ENCODE measurements around the gene OLFML2A. TPM values are rescaled to one million over a fixed set of nuclear protein-coding genes. Genes with fewer than 3 reads are reported as not detected.

OLFML2A gene
- total RNA-seq, 1 donor from 2014 or later: 148 TPM

- Histone ChIP-seq H3K9me3 (ENCODE audit: insufficient read depth, low read depth, low read length) (no peaks in the 10 kb centered on the region), H3K27ac (ENCODE audit: low read depth, low read length) (no peak overlapping the region), H3K9ac (ENCODE audit: low read length) (peak overlapping the region; percentile 68), H3K79me2 (ENCODE audit: insufficient read depth, low read length) (no peaks in the 10 kb centered on the region), H3K4me1 (ENCODE audit: insufficient read depth, low read length) (peaks cover 20% of the 10 kb centered on the region), H4K20me1 (ENCODE audit: insufficient read depth, low read length) (no peaks in the 10 kb centered on the region), H3K4me2 (ENCODE audit: low read length) (peak overlapping the region; percentile 87), H3K4me3 (ENCODE audit: insufficient read depth, low read depth, low read length) (peak overlapping the region; percentile 52), H3K36me3 (ENCODE audit: insufficient read depth, low read length) (no peaks in the 10 kb centered on the region), H2AFZ (ENCODE audit: low read depth, low read length) (peak overlapping the region; percentile 82), H3K27me3 (ENCODE audit: insufficient read depth, low read length) (no peaks in the 10 kb centered on the region)
- DNase-seq (ENCODE audit: low read depth) (no peak), FAIRE-seq (no peak)
- Mint-ChIP-seq H3K4me1 (ENCODE audit: low read depth, unreplicated experiment) (peaks cover 26% of the 10 kb centered on the region), H3K27ac (ENCODE audit: unreplicated experiment) (peak overlapping the region; percentile 86), H3K4me3 (ENCODE audit: unreplicated experiment) (peak overlapping the region; percentile 88), H3K27me3 (ENCODE audit: low read depth, unreplicated experiment) (no peaks in the 10 kb centered on the region), H3K9me3 (ENCODE audit: unreplicated experiment) (no peaks in the 10 kb centered on the region), H3K36me3 (ENCODE audit: low read depth, unreplicated experiment) (peaks cover 3% of the 10 kb centered on the region)
- TF ChIP-seq CTCF (IDR thresholded peaks at IDR 0.05; ENCODE audit: insufficient read depth, low read depth, low read length) (no peak), EZH2 (IDR thresholded peaks at IDR 0.05; ENCODE audit: insufficient read depth, low read length) (no peak)
These were observed 347 bp upstream of the OLFML2A start for GRCh38 chr9:124776618-124776953.

- Histone ChIP-seq H3K4me2 (ENCODE audit: low read length) (peak overlapping the region; percentile 81), H3K27me3 (ENCODE audit: insufficient read depth, low read length) (no peaks in the 10 kb centered on the region), H3K9me3 (ENCODE audit: insufficient read depth, low read depth, low read length) (no peaks in the 10 kb centered on the region), H3K79me2 (ENCODE audit: insufficient read depth, low read length) (no peaks in the 10 kb centered on the region), H2AFZ (ENCODE audit: low read depth, low read length) (no peak overlapping the region), H3K27ac (ENCODE audit: low read depth, low read length) (peak overlapping the region; percentile 36), H4K20me1 (ENCODE audit: insufficient read depth, low read length) (no peaks in the 10 kb centered on the region), H3K4me1 (ENCODE audit: insufficient read depth, low read length) (peaks cover 20% of the 10 kb centered on the region), H3K4me3 (ENCODE audit: insufficient read depth, low read depth, low read length) (no peak overlapping the region), H3K9ac (ENCODE audit: low read length) (peak overlapping the region; percentile 38), H3K36me3 (ENCODE audit: insufficient read depth, low read length) (no peaks in the 10 kb centered on the region)
- Mint-ChIP-seq H3K4me1 (ENCODE audit: low read depth, unreplicated experiment) (peaks cover 27% of the 10 kb centered on the region), H3K36me3 (ENCODE audit: low read depth, unreplicated experiment) (peaks cover 3% of the 10 kb centered on the region), H3K4me3 (ENCODE audit: unreplicated experiment) (peak overlapping the region; percentile 77), H3K27me3 (ENCODE audit: low read depth, unreplicated experiment) (no peaks in the 10 kb centered on the region), H3K27ac (ENCODE audit: unreplicated experiment) (peak overlapping the region; percentile 88), H3K9me3 (ENCODE audit: unreplicated experiment) (no peaks in the 10 kb centered on the region)
- TF ChIP-seq CTCF (IDR thresholded peaks at IDR 0.05; ENCODE audit: insufficient read depth, low read depth, low read length) (no peak), EZH2 (IDR thresholded peaks at IDR 0.05; ENCODE audit: insufficient read depth, low read length) (no peak)
- DNase-seq (ENCODE audit: low read depth): no peak
- no peak for FAIRE-seq
These were observed 1.8 kb downstream of the OLFML2A start for GRCh38 chr9:124778575-124779367.
